Measurements from ENCODE around the gene CCSAP.
"Not testable (repeated sequence)": the region's sequence is repeated elsewhere in the genome, so short reads cannot be mapped to it uniquely, and the experiment has no call there.

Gene CCSAP, protein sequence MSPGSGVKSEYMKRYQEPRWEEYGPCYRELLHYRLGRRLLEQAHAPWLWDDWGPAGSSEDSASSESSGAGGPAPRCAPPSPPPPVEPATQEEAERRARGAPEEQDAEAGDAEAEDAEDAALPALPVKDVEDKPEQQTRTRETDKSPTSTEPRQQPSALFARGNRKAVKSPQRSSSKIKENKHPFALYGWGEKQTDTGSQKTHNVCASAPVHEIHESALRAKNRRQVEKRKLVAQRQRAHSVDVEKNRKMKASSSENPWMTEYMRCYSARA

DNA sequence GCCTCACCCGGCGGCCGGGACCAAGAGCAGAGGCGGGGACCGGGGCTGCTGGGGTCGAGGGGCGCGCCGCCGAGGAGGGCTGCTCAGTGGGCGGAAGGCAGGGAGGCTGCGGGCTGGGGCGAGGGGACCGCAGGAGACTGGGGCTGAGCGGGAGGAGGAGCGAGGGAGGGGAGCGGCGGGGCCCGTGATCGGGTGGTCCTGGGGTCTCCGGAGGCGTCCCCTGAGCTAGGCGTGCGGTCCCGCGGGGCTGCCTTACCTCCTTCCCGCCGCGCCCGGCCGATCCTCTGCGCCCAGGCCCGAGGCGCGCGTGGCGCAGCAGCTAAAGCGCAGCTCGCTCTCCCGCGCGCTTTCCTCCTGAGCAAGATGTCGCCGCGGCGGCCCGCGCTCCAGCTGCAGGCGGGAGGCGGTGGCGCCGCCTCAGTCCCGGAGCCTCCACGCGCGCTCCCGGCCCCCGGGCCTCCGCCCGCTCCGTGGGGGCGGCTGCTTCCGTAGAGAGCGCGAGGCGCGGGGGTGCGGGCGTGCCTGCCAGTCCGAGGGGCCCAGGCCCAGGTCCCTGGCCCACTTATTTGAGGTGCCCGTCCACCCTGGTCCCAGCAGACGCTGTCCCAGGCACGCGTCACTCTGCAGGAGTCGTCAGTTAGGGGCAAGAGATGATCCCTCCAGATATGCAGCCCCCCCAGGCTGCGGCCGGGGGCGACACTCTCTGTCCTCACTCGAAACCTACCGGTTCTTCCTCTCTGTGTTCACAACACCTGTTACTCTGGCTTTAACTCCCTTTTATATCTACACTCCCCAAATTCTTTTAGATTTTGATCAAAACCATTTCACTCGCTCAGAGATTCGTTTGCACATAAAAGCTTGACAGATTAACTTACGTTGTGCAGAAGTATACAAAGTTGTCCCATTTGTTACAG, at the start of gene CCSAP:
Gene CCSAP, minus strand, starts transcription at position 392 of the 914 bp plus-strand sequence. CDS start 582 bp downstream, outside the sequence.
- DNase-seq (ENCODE audit: low read depth), result no peak

DNA sequence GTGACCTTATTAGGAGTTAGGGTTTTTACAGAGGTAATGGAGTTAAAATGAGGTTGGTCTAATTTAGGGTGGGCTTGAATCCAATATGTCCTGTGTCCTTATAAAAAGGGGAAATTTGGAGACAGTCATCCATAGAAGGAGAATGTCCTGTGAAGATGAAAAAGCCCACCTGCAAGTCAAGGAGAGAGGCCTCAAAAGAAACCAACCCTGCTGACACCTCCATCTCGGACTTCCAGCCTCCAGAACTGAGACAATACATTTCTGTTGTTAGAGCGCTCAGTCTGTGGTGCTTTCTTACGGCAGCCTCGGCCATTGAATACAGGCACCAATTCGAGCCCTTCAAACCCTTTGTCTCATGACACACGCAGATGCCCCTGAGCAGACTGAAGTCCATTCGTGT, 47.3 kb upstream of the CCSAP start:
- no peak for DNase-seq (ENCODE audit: low read depth)

- no peak for DNase-seq (ENCODE audit: low read depth)
These were observed 46.2 kb upstream of the CCSAP start for GRCh38 chr1:229388897-229389580.

DNA sequence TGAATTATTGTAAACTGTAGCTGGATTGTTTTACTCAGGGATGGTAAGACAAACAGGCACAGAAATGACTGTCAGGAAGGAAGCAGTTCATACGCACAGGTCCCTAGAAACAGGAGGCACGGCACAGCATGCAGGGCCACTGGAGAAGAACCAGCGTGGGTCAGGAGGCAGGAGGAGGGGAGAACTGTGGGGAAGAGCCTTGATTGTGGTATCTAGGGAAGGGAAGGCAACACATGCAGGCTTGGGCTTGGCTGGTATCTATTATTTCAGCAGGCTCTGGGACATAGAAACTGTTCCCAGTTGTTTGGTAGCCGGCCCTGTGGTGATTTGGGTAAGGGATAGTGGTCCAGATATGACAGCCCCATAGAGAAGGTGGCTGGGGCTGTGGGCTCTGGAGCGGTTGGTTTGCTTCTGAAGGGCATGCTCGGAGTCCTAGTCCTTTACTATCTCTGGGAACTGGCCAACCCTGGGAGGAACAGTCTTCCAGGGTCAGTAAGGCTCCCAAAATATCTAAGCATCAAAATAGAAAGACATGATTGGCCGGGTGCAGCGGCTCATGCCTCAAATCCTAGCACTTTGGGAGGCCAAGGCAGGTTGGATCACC, 43.1 kb upstream of the CCSAP start:
- no peak for DNase-seq (ENCODE audit: low read depth)

- no peak for DNase-seq (ENCODE audit: low read depth)
These were observed 42.0 kb upstream of the CCSAP start for GRCh38 chr1:229384822-229385221.

DNA sequence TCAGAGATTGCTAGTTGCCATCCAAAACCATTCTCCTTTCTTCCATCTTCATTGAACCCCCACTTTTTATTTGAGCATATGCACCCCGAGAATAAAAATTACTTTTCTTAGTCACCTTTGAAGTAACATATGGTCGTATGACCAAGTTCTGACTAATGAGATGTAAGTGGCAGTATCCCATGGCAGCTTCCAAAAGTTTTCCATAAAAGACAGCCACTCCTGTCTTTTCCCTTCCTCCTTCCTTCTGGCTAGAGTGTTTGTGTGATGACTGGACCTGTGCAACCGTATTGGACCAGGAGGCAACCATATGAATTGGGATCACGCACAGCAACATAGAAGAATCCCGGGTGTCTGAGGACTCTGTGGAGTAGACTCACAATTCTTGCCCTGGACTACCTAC, 41.1 kb upstream of the CCSAP start:
- no peak for DNase-seq (ENCODE audit: low read depth)

GRCh38 chr1:229383188-229383587, 40.3 kb upstream of the CCSAP start:
- no peak for DNase-seq (ENCODE audit: low read depth)

- no peak for DNase-seq (ENCODE audit: low read depth)
These were observed 38.4 kb upstream of the CCSAP start for GRCh38 chr1:229381234-229381633.

DNA sequence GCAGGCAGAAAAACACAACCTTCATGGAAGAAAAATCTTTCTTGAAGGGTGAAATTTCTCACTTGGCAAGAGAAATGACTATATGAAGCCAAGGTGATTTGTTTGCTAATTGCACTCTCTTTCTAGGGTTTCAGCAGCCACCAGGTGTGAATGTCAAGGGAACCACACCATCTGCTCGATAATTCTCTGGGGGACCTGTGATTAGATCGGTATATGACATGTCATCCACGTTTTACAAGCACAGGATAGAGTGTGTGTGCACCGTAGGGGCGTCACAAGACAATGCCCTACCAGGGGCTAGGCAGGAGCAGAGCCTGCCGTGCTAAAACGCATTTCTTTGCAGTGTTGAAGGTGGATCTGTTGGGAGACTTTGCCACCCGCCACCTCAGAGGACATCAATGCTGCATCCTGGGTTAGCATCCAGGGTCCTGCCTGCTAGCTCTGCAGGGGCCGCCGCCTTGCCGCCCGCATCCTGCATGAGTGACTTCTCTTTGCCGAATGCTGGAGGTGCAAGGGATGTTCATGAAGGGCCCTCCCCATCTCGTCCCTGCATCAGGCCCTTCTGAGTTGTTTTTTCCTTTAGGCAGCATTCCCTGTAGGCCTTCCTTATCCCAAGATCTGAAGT, 37.8 kb upstream of the CCSAP start:
- no peak for DNase-seq (ENCODE audit: low read depth)

GRCh38 chr1:229379846-229380245, 37.0 kb upstream of the CCSAP start:
- DNase-seq (ENCODE audit: low read depth), result no peak

DNA sequence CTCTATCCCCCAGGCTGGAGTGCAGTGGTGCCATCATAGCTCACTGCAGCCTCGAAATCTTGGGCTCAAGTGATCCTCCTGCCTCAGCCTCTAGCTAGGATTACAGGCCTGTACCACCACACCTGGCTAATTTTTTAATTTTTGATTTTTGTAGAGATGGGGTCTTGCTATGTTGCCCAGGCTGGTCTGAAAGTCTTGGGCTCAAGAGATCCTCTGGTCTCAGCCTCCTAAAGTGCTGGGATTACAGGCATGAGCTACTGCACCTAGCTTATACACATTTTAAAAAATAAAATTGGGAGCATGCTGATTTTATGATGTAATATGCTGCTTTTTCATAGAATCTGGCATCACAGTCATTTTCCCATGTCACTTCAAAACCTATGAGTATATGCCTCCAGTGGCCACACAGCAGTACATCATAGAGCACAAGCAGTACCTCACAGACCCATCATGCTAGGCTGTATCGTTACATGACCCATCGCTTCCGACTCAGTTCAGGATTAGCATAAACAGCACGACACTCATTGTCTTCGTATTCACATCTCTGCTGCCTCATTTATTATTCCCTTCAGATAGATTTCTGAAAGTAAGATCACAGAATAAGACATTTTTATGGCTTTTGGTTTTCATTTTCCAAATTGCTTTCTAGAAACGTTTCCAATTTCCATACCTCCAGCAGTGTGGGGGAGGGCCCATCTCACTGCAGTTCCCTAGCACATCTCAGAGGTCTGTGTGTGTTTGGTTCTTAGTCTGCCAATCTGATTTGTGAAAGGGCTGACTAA, 35.9 kb upstream of the CCSAP start:
- no peak for DNase-seq (ENCODE audit: low read depth)

GRCh38 chr1:229378035-229378434, 35.2 kb upstream of the CCSAP start:
- DNase-seq (ENCODE audit: low read depth), result not testable (repeated sequence)

DNA sequence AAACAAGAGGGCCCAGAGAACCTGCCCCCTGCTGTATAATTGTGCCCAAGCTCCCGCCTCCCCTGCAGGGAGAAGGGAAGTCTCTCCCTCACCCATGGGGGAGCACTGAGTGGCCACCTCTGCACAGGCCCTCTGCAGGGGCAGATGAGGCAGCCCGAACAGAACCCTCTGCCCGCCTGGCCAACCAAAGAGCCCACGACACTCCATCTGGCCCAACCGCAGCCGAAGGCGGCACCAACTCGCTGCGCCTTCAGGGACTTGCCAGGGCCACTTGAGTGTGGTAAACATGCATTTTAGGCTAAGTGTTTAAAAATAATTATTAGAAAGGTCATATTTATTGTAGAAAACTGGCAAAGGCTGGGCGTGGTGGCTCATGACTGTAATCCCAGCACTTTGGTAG, 34.6 kb upstream of the CCSAP start:
- DNase-seq (ENCODE audit: low read depth), result no peak

DNA sequence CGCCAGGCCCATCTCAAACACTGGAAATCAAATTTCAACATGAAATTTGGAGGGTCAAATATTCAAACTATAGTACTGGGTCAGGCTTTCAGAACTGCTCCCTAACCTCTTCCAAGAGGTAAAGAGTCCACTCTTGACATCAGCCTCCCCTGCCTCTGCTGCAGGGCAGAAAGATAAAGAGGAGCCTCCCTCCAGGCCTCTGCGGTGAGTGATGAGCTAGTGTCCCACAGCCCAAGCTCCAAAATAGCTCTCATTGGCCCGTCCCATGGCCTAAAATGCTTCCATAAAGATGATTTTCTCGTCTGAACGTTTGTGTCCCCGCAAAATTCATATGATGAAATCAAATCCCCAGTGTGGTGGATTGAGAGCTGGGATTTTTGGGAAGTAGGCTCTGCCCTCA, 33.7 kb upstream of the CCSAP start:
- DNase-seq (ENCODE audit: low read depth), result no peak

DNA sequence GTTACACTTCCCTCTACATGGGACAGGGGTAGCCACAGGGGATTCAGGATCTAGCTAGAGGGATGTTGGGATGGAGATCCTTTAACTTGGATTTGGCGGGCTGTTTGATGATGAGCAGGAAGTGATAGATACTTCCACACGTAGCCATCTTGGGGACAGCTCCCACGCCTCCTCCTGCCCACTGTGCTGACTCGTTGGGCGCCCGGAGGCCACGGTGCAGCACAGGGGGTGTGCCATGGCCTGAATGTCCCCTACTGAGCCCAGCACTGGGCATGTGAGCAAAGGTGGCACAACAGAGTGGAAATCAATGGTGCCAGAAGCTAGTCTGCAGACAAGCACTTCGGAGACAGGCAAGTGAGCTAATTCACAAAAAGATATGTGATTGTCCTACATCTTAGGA, 31.6 kb upstream of the CCSAP start:
- DNase-seq (ENCODE audit: low read depth), result no peak

GRCh38 chr1:229373395-229373794, 30.5 kb upstream of the CCSAP start:
- no peak for DNase-seq (ENCODE audit: low read depth)

GRCh38 chr1:229372251-229372650, 29.4 kb upstream of the CCSAP start:
- DNase-seq (ENCODE audit: low read depth), result no peak

- no peak for DNase-seq (ENCODE audit: low read depth)
These were observed 28.8 kb upstream of the CCSAP start for GRCh38 chr1:229371624-229372023.

DNA sequence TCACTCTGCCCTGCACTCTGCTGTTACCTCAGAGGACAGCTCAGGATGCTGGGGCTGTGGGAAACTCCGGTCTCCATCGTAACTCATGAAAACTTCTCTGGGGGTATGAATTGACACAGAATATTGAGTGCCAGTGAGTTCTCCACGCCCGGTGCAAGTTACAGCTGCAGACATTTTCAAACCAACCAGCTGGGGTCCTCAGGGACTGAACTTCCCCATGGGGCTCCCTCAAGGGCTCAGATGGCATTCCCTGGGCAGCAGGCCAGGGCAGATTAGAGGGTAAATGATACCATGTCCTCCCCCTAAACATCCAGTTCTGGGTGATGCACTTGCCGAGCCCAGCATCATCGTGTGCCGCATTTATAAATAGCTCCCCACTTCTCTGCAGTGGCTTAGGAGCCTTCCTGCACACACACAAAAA, 27.8 kb upstream of the CCSAP start:
- no peak for DNase-seq (ENCODE audit: low read depth)

DNA sequence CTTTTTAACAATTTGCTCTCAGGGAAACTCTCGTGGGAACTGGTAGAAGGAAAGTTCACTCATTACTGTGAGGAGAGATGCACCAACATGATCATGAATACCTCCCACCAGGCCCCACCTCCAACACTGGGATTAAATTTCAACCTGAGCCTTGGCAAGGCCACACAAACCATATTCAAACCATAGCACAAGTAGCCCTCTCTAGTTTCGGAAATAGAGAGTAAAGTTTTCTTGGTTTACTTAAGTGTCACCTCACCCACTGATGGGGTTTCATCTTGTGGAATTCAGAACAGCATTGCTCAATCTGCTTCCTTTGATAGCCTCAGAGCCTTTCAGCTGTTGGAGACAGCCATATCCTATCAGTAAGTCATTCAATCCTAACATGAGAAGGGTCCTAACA, 25.5 kb upstream of the CCSAP start:
- DNase-seq (ENCODE audit: low read depth), result no peak

DNA sequence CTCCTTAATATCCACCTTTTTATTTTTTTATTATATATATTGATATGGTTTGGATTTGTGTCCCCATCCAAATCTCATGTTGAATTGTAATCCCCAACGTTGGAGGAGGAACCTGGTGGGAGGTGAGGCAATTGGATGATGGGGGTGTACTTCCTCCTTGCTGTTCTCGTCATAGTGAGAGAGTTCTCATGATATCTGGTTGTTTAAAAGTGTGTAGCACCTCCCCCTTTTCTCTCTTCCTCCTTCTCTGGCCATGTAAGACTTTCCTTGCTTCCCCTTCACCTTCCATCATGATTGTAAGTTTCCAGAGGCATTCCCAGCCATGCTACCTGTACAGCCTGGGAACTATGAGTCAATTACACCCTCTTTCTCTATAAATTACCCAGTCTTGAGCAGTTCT, 22.7 kb upstream of the CCSAP start:
- no peak for DNase-seq (ENCODE audit: low read depth)

Measured in CMK (cell line).